ENCODE measurements around the gene APCDD1L.

- TF ChIP-seq POLR2A (IDR thresholded peaks at IDR 0.05; ENCODE audit: low read depth, low read length) = no peak
- TF ChIP-seq POLR2AphosphoS5 (IDR thresholded peaks at IDR 0.05; ENCODE audit: low read depth, low read length) = no peak
- TF ChIP-seq TAF1 (IDR thresholded peaks at IDR 0.05; ENCODE audit: low read depth, low read length) = no peak
- no peak for TF ChIP-seq SPI1 (IDR thresholded peaks at IDR 0.05; ENCODE audit: low read depth, low read length)
Measured at GRCh38 chr20:58469616-58470015, 45.6 kb downstream of the APCDD1L start.

All from GM12891 (cell line).